ENCODE data around the gene MRE11.

DNA sequence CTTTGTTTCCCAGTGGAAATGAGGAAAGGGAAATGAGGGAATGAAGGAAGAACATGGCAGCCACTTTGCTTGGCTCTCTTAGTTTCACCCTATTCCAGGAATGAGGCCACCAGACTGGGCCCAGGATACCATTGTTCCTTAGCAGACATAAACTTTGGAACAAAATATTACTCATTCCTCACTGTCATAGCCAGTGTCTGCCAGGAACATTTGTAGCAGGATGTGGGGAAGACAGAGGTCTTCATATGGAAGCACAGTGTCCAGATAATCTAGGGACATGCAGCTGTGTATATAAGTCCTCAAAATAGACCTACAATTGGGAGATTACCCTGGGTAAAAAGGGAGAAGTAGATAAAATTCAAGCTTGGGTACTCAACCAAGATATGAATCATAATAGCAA is 34.9 kb upstream of the MRE11 start:
- TF ChIP-seq, protein P1, sequence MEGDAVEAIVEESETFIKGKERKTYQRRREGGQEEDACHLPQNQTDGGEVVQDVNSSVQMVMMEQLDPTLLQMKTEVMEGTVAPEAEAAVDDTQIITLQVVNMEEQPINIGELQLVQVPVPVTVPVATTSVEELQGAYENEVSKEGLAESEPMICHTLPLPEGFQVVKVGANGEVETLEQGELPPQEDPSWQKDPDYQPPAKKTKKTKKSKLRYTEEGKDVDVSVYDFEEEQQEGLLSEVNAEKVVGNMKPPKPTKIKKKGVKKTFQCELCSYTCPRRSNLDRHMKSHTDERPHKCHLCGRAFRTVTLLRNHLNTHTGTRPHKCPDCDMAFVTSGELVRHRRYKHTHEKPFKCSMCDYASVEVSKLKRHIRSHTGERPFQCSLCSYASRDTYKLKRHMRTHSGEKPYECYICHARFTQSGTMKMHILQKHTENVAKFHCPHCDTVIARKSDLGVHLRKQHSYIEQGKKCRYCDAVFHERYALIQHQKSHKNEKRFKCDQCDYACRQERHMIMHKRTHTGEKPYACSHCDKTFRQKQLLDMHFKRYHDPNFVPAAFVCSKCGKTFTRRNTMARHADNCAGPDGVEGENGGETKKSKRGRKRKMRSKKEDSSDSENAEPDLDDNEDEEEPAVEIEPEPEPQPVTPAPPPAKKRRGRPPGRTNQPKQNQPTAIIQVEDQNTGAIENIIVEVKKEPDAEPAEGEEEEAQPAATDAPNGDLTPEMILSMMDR (IDR thresholded peaks at IDR 0.05) = no peak
- TF ChIP-seq EP300 (IDR thresholded peaks at IDR 0.05) = no peak
- TF ChIP-seq POLR2A (IDR thresholded peaks at IDR 0.05) = no peak
- TF ChIP-seq POLR2AphosphoS5 (IDR thresholded peaks at IDR 0.05) = no peak
